Transverse colon (tissue), 4 donors: Measurements from ENCODE around the gene POU2F1. TPM values are rescaled to one million over a fixed set of nuclear protein-coding genes. Genes with fewer than 3 reads are reported as not detected.

Experiments
- DNase-seq: peaks from one replicate; pipeline ENCODE4 v3.0.0-alpha.2; 2019
- H3K27ac ChIP-seq, 4 donors: fragments of 200-600 bp; sonication (generic); 2 replicates each; pipeline ENCODE4 v1.5.1; 2016 to 2018; ENCODE audit warnings: inconsistent platforms in 4 of 4
- H3K27me3 ChIP-seq: fragments of 200-600 bp; sonication (generic); 2 replicates; pipeline ENCODE4 v1.5.1; 2017; ENCODE audit warnings: inconsistent platforms
- H3K36me3 ChIP-seq, 4 donors: fragments of 200-600 bp; sonication (generic); 2 replicates each; pipeline ENCODE4 v1.5.1; 2017 to 2019; ENCODE audit warnings: inconsistent platforms in 4 of 4
- H3K4me1 ChIP-seq, 4 donors: fragments of 200-600 bp; sonication (generic); 2 replicates each; pipeline ENCODE4 v1.5.1; 2017 to 2020; ENCODE audit warnings: inconsistent platforms in 4 of 4
- H3K4me3 ChIP-seq, 4 donors: fragments of 200-600 bp; sonication (generic); 1 replicate in 1 of 4; 2 replicates in 3 of 4; pipeline versions ENCODE4 v1.5.1 to v1.6.1; 2017 to 2019; ENCODE audit warnings: inconsistent platforms in 4 of 4
- H3K9me3 ChIP-seq, 2 donors: fragments of 200-600 bp; sonication (generic); 2 replicates each; pipeline ENCODE4 v1.5.1; 2017 to 2019; ENCODE audit warnings: inconsistent platforms in 2 of 2
- EP300 ChIP-seq: sonication (generic); formaldehyde crosslinking; IDR thresholded peaks from one replicate; pipeline ENCODE4 v1.6.1; 2017; ENCODE audit warnings: antibody characterized with exemption, low read depth
- POLR2A ChIP-seq: fragments of 450-650 bp; IDR thresholded peaks from one replicate; pipeline ENCODE4 v1.6.1; 2016; ENCODE audit warnings: antibody characterized with exemption, mild to moderate bottlenecking, moderate library complexity
- POLR2AphosphoS5 ChIP-seq, 3 donors: sonication (generic); formaldehyde crosslinking; IDR thresholded peaks; one replicate each; pipeline ENCODE4 v1.6.1; 2016; ENCODE audit warnings: antibody characterized with exemption in 3 of 3
- WGBS, 2 donors: methylation state at CpG; one replicate each; pipeline ENCODE4 v1.1.5; 2018; ENCODE audit warnings: low coverage in 1 of 2; 5-methylcytosine and 5-hydroxymethylcytosine counted together
- in situ Hi-C, 4 donors: fragments of 200-750 bp; cut with MboI; loops; one replicate each; pipeline versions ENCODE4 v1.15.0 to v1.15.1; 2017; ENCODE audit warnings: low sequenced_read_pairs in 3 of 4, low pct_ligation_motif_present in 1 of 4, low pct_unique_long_range_greater_than_20kb in 1 of 4
- intact Hi-C: fragments of 100-400 bp; cut with DNase I; formaldehyde crosslinking; loops from one replicate; pipeline ENCODE4 v1.15.1; 2023; ENCODE audit warnings: low total_unique reads
- total RNA-seq, 4 donors: library from RNA; depleted of rRNA; stranded (reverse); fragments of >200 nt; gene quantifications; one replicate each; pipeline ENCODE4 v1.1.0, GENCODE V29; 2016
- TF ChIP-seq, protein P1 (sequence below), 5 experiments: fragments of 200-600 bp in 3 of 5; fragments of 450-650 bp in 2 of 5; sonication (generic) in 3 of 5; IDR thresholded peaks; 1 replicate in 2 of 5; 2 replicates in 3 of 5; pipeline ENCODE4 v1.5.1; 2016 to 2017; ENCODE audit warnings: antibody characterized with exemption in 5 of 5, inconsistent platforms in 3 of 5, mild to moderate bottlenecking in 2 of 5, moderate library complexity in 1 of 5

The POU2F1 gene
- total RNA-seq, result 10 to 100 TPM in 3 of 4 donors, 1 to 10 TPM in 1; 6.6 to 31.8 (median 19.0) TPM

DNA sequence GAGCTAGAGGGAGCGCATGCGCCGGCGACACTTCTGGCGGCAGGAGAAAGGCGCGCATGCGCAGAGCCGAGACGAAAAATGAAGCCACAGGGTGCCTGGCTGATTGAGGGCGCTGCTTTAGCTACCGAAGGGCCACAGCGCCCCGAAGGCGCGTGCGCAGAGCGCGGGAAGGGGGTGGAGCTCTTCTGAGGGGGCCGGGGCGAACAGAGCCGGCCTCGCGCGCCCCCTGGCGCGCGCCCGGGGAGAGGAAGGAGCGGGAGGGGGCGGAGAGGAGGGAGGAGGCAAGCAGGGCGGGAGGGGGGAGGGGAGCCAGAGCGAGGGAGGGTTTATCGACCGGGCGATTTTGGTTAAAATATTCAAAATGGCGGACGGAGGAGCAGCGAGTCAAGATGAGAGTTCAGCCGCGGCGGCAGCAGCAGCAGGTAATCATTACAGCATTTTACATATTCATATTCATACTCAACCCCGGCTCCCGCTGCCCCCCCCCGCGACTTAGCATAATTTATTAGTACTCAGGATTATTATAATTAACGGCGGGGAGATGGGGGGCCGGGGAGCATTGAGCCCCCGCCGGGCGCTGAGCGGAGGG lies at the start of gene POU2F1:
TSS of gene POU2F1 (plus strand) at position 350 of the 589 bp plus-strand sequence. CDS start at position 362, 12 bp downstream.
- Histone ChIP-seq H3K4me3 (peak within 1 kb of the TSS; percentile 79 to 97 (median 90)), H3K9me3 (no peaks in the 10 kb centered on the region), H3K36me3 (no peaks in the 10 kb centered on the region), H3K27me3 (no peaks in the 10 kb centered on the region), H3K4me1 (peaks cover 10 to 38% (median 23%) of the 10 kb centered on the region in 4 donors), H3K27ac (peak within 1 kb of the TSS; percentile 95 to 100 (median 100))
- 1% methylated on average over 53 of the region's 53 CpGs; no CpG with 5 or more reads in 1 of the 2 donors for WGBS, 2 donors
- in situ Hi-C loops (no loop called here), intact Hi-C loops (no loop called here)
- TF ChIP-seq, protein P1, sequence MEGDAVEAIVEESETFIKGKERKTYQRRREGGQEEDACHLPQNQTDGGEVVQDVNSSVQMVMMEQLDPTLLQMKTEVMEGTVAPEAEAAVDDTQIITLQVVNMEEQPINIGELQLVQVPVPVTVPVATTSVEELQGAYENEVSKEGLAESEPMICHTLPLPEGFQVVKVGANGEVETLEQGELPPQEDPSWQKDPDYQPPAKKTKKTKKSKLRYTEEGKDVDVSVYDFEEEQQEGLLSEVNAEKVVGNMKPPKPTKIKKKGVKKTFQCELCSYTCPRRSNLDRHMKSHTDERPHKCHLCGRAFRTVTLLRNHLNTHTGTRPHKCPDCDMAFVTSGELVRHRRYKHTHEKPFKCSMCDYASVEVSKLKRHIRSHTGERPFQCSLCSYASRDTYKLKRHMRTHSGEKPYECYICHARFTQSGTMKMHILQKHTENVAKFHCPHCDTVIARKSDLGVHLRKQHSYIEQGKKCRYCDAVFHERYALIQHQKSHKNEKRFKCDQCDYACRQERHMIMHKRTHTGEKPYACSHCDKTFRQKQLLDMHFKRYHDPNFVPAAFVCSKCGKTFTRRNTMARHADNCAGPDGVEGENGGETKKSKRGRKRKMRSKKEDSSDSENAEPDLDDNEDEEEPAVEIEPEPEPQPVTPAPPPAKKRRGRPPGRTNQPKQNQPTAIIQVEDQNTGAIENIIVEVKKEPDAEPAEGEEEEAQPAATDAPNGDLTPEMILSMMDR (IDR thresholded peaks at IDR 0.05), result peak in 4 of 5 experiments; percentile 52 to 75 (median 72)
- TF ChIP-seq POLR2AphosphoS5 (IDR thresholded peaks at IDR 0.05) (peak; percentile 64 to 74 (median 74)), POLR2A (peak; percentile 75), EP300 (no peak)
- peak; percentile 99 for DNase-seq

DNA sequence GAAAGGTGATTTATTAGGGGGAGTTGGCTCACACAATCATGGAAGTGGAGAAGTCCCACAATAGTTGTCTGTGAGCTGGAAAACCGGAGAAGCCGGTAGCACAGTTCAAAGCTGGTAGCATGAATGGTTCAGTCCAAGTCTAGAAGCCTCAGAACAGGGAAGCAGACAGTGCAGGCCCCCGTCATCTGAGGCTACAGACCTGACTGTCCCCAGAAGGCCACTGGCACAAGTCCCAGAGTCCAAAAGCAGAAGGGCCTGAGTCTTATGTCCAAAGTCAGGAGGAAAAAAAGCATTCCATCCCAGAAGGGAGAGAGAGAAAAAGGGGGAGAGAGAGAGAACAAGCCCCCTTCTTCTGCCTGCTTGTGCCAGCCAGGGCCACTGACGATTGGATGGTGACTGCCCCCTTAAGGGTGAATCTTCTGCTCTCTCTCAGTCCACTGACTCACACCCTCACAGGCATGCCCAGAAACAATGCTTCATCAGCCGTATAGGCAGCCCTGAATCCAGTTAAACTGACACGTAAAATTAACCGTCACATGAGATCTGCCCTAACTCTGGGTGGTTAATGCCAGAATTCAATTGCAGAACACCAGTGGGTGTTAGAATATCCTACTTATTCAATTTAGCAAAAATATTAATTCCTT lies 49.3 kb upstream of the POU2F1 start:
- WGBS, 2 donors, result 86 to 93% methylated on average over 3 to 7 of the region's 7 CpGs
- no peak overlapping the region for H3K4me3 ChIP-seq
- in situ Hi-C loops, result no loop called here
- H3K27ac ChIP-seq, result no peak overlapping the region
- no peaks in the 10 kb centered on the region for H3K36me3 ChIP-seq
- intact Hi-C loops, result no loop called here
- H3K4me1 ChIP-seq, result peaks cover 0 to 9% (median 4%) of the 10 kb centered on the region in 4 donors
- TF ChIP-seq POLR2A, result no peak
- TF ChIP-seq EP300, result no peak
- no peak for TF ChIP-seq POLR2AphosphoS5 (IDR thresholded peaks at IDR 0.05)
- TF ChIP-seq, protein P1 (IDR thresholded peaks at IDR 0.05), result no peak
- no peaks in the 10 kb centered on the region for H3K27me3 ChIP-seq
- H3K9me3 ChIP-seq, result no peaks in the 10 kb centered on the region
- no peak for DNase-seq

DNA sequence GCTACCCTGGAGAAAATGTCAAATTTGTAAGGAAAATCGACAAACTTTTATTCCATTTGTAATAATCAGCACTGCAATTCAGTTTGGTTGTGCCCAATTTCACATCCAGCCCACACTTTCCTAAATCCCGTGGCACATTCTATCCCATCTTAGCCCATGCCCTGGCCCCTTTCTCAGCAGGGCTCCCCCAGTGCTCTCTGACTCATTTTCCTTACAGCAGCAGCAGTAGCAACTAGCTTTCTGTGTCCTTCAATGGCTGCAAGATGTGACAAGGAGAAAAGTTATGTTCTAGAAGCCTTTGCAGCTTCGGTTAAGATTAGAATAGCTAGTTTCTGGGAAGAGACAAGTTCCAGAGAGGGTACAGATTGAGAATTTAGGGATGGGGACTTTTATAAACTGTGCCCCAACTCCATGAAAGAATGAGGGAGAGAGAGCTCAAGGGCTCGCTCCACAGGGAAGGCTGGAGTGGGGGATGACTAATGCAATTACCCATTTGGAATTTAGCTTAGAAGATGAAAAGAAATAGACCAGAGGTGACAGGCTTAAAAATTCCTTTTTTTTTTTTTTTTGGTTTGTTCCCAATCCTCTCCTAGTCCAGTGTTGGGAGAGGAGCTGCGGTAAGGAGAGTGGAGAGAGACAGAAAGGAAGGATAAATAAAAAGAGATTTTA lies 47.0 kb upstream of the POU2F1 start:
- Histone ChIP-seq H3K9me3 (no peaks in the 10 kb centered on the region), H3K27me3 (no peaks in the 10 kb centered on the region), H3K4me1 (no peaks in the 10 kb centered on the region), H3K4me3 (no peak overlapping the region), H3K36me3 (no peaks in the 10 kb centered on the region), H3K27ac (no peak overlapping the region)
- intact Hi-C loops (no loop called here), in situ Hi-C loops (no loop called here)
- 77 to 80% methylated on average over 4 to 5 of the region's 5 CpGs for WGBS, 2 donors
- no peak for TF ChIP-seq EP300
- TF ChIP-seq, protein P1 (IDR thresholded peaks at IDR 0.05), result no peak
- no peak for TF ChIP-seq POLR2AphosphoS5 (IDR thresholded peaks at IDR 0.05)
- no peak for TF ChIP-seq POLR2A
- no peak for DNase-seq

DNA sequence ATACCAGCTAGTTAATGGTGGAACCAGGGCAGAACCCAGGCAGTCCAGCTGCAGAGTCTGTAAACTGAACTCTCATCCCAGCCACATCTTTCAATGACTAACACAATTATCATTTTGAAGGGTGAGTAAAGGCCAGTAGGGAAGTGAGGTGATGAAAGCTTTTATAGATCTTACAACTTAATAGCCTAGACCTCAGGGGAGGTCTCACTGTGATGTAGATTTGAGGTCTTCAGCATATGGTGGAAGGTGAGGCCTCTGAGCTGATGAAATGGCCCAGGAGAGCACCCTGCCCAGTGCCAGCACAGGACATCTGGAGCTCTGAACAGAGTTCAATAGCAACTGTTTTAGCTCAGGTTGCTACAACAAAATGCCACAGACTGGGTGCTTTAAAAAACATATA lies 44.8 kb upstream of the POU2F1 start:
- H3K4me3 ChIP-seq, result no peak overlapping the region
- H3K27ac ChIP-seq, result no peak overlapping the region
- intact Hi-C loops (no loop called here), in situ Hi-C loops (no loop called here)
- TF ChIP-seq POLR2A (no peak), EP300 (no peak), POLR2AphosphoS5 (IDR thresholded peaks at IDR 0.05) (no peak)
- TF ChIP-seq, protein P1 (IDR thresholded peaks at IDR 0.05), result no peak
- no peak for DNase-seq
- no peaks in the 10 kb centered on the region for H3K36me3 ChIP-seq
- H3K9me3 ChIP-seq, result no peaks in the 10 kb centered on the region
- no peaks in the 10 kb centered on the region for H3K4me1 ChIP-seq
- no peaks in the 10 kb centered on the region for H3K27me3 ChIP-seq
